GM18909 (cell line): Measurements from ENCODE around the gene LRP2.
A peak's percentile ranks its signal among the peaks of the same experiment; 100 is the strongest.
"Not testable (repeated sequence)": the region's sequence is repeated elsewhere in the genome, so short reads cannot be mapped to it uniquely, and the experiment has no call there.

Experiments
- ATAC-seq: cut with Tn5 transposase; IDR thresholded peaks from one replicate; pipeline ENCODE4 v1.9.1; 2021; ENCODE audit warnings: mild to moderate bottlenecking; ENCODE audit not compliant: unreplicated experiment, poor library complexity

LRP2 gene

GRCh38 chr2:169362118-169362893 is at the start of gene LRP2:
LRP2 (minus strand) TSS chr2:169362534; CDS start chr2:169362399, 135 bp downstream.
- no peak for ATAC-seq

GRCh38 chr2:169406891-169407290 is 44.6 kb upstream of the LRP2 start:
- ATAC-seq: no peak

GRCh38 chr2:169399491-169399890 is 37.2 kb upstream of the LRP2 start:
- ATAC-seq: not testable (repeated sequence)

GRCh38 chr2:169397697-169398096 is 35.4 kb upstream of the LRP2 start:
- no peak for ATAC-seq

GRCh38 chr2:169395821-169396374 is 33.6 kb upstream of the LRP2 start:
- no peak for ATAC-seq

GRCh38 chr2:169393068-169393590 is 30.8 kb upstream of the LRP2 start:
- ATAC-seq: no peak

- ATAC-seq: no peak
Observed at GRCh38 chr2:169391236-169391635, 28.9 kb upstream of the LRP2 start.

GRCh38 chr2:169388161-169388560 is 25.8 kb upstream of the LRP2 start:
- no peak for ATAC-seq

GRCh38 chr2:169386722-169387121 is 24.4 kb upstream of the LRP2 start:
- ATAC-seq: no peak

GRCh38 chr2:169384816-169385215 is 22.5 kb upstream of the LRP2 start:
- ATAC-seq: no peak

- ATAC-seq: no peak
Observed at GRCh38 chr2:169372561-169372960, 10.2 kb upstream of the LRP2 start.

- ATAC-seq: no peak
Observed at GRCh38 chr2:169366066-169366465, 3.7 kb upstream of the LRP2 start.

GRCh38 chr2:169365029-169365480 is 2.7 kb upstream of the LRP2 start:
- peak; percentile 54 for ATAC-seq

GRCh38 chr2:169363560-169364150 is 1.3 kb upstream of the LRP2 start:
- no peak for ATAC-seq

GRCh38 chr2:169362894-169363559 is 693 bp upstream of the LRP2 start:
- ATAC-seq: no peak

GRCh38 chr2:169361706-169362117 is 622 bp downstream of the LRP2 start:
- ATAC-seq: no peak

GRCh38 chr2:169360984-169361705 is 1.2 kb downstream of the LRP2 start:
- ATAC-seq: no peak

- no peak for ATAC-seq
Observed at GRCh38 chr2:169358016-169358415, 4.3 kb downstream of the LRP2 start.

- ATAC-seq: no peak
Observed at GRCh38 chr2:169354244-169354643, 8.1 kb downstream of the LRP2 start.

GRCh38 chr2:169351725-169352124 is 10.6 kb downstream of the LRP2 start:
- no peak for ATAC-seq
